ENCODE data around the gene ST14.

Gene ST14

GRCh38 chr11:130199792-130200191, 40.2 kb downstream of the ST14 start:
- no peak for TF ChIP-seq ZFX (IDR thresholded peaks at IDR 0.05)
- no peak for TF ChIP-seq CTCF (conservative IDR thresholded peaks at IDR 0.05)
- no peak overlapping the region for H3K27ac ChIP-seq

DNA sequence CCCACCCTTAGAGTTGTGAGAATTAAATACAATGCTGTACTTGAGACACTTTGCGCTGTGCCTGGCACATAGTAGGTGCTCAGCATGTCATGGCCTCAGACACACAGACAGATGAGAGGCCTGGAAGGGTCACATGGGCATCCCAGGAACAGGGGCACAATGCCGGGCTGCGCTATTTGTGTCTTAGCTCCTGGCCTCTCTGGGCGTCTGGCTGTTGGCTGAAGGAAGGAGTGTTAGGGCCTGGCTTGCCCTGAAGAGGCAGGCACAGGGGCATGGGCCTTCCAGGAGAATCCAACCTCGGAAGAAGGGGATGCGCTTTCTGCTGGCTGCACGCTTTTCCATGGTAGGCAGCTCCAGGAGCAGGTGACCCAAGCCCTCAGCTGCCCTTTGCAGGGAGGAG, 41.4 kb downstream of the ST14 start:
- no peak for TF ChIP-seq CTCF (conservative IDR thresholded peaks at IDR 0.05)
- H3K27ac ChIP-seq = no peak overlapping the region

DNA sequence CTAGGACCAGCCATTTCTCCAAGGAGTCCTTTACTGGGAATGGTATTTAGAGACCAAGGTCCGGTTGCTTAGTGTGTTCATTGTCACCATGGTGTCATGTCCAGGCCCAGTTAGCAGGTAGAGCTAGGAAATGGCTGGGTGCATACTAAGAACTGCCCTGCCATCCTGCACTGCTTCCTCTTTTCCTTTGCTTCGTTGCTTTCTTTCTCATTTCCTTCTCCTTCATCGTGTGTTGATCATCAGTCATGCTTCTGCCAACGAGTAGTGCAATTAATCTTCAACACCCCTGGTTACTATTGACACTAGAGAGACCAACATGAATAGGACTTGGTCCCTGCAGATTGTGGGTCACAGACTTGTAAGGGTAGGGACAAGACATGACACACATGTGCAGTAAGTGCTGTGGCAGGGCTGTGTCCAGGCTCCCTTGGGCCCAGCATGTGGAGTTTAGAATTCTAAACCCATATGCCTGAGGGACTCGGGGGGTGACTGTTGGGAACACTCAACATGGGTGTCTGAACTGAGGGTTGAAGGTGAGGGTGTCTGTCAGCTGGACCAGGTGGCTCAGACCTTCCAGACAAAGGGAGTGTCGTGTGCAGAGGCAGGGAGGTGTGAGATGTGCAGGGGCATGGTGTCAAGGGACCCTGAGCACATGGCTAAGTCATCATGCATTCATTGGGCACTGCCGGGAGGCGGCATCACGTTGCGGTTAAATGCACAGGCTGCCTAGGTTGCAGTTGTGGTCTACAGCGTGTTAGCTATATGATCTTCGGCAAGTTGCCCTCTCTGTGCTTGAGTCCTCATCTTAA, 42.6 kb downstream of the ST14 start:
- TF ChIP-seq ZFX (IDR thresholded peaks at IDR 0.05) (no peak), CTCF (conservative IDR thresholded peaks at IDR 0.05) (no peak)
- no peak overlapping the region for H3K27ac ChIP-seq

GRCh38 chr11:130202818-130203689, 43.5 kb downstream of the ST14 start:
- TF ChIP-seq ZFX (IDR thresholded peaks at IDR 0.05) (no peak), CTCF (conservative IDR thresholded peaks at IDR 0.05) (no peak)
- H3K27ac ChIP-seq = no peak overlapping the region

GRCh38 chr11:130203766-130204702, 44.5 kb downstream of the ST14 start:
- no peak overlapping the region for H3K27ac ChIP-seq
- TF ChIP-seq CTCF (conservative IDR thresholded peaks at IDR 0.05) (no peak), ZFX (IDR thresholded peaks at IDR 0.05) (no peak)

- no peak overlapping the region for H3K27ac ChIP-seq
- no peak for TF ChIP-seq ZFX (IDR thresholded peaks at IDR 0.05)
- TF ChIP-seq CTCF (conservative IDR thresholded peaks at IDR 0.05) = no peak
These were observed 45.1 kb downstream of the ST14 start for GRCh38 chr11:130204703-130205095.
